IMR-90 (cell line): ENCODE results near the gene DNASE1. TPM values are rescaled to one million over a fixed set of nuclear protein-coding genes. Genes with fewer than 3 reads are reported as not detected.

Source experiments
- ATAC-seq: fragments of 200-7000 bp; cut with Tn5 transposase; 2 replicates; pipeline ENCODE4 v1.9.1; 2020; ENCODE audit warnings: low read depth, mild to moderate bottlenecking, moderate library complexity
- BruUV-seq: library from RNA; stranded (reverse); fragments of 400-500 nt; replicated peaks from 2 replicates; lab custom pipeline; 2021; lab: Mats Ljungman, UMichigan
- CTCF ChIA-PET: fragments of 300-600 bp; formaldehyde crosslinking; extraction: SDS; loops from one replicate; lab custom pipeline; 2021; ENCODE audit warnings: antibody characterized with exemption; lab: Yijun Ruan, JAX
- POLR2A ChIA-PET: fragments of 300-600 bp; sonication (Branson Sonifier 250); formaldehyde crosslinking; loops from one replicate; lab custom pipeline; 2022; ENCODE audit warnings: antibody characterized with exemption; ENCODE audit not compliant: unreplicated experiment; lab: Charles Lee
- DNase-seq: peaks from one replicate; pipeline ENCODE4 v3.0.0; 2013
- H2AFZ ChIP-seq: replicated peaks from 2 replicates; pipeline ENCODE3; 2013; ENCODE audit warnings: low read length, mild to moderate bottlenecking; ENCODE audit not compliant: poor library complexity
- H2AK5ac ChIP-seq: 2 replicates; pipeline ENCODE4 v1.6.1; 2013; ENCODE audit warnings: low read depth, low read length, inconsistent platforms
- H2AK9ac ChIP-seq: replicated peaks from 2 replicates; pipeline ENCODE3; 2013; ENCODE audit warnings: mild to moderate bottlenecking, low read depth, low read length, moderate library complexity; ENCODE audit not compliant: poor library complexity
- H2BK120ac ChIP-seq: 2 replicates; pipeline ENCODE4 v1.6.1; 2013; ENCODE audit warnings: low read depth, low read length, inconsistent platforms
- H2BK15ac ChIP-seq: 3 replicates; pipeline ENCODE4 v1.6.1; 2013; ENCODE audit warnings: low read depth, low read length, inconsistent platforms
- H2BK20ac ChIP-seq: 2 replicates; pipeline ENCODE4 v1.6.1; 2013; ENCODE audit warnings: low read depth, mild to moderate bottlenecking, inconsistent platforms, low read length, moderate library complexity
- H2BK5ac ChIP-seq: 2 replicates; pipeline ENCODE4 v1.6.1; 2013; ENCODE audit warnings: mild to moderate bottlenecking, low read depth, low read length, inconsistent platforms; ENCODE audit not compliant: poor library complexity, severe bottlenecking
- H3K14ac ChIP-seq: replicated peaks from 2 replicates; pipeline ENCODE4 v1.6.1; 2013; ENCODE audit warnings: low read depth, low read length, inconsistent platforms
- H3K18ac ChIP-seq: 2 replicates; pipeline ENCODE4 v1.6.1; 2013; ENCODE audit warnings: low read depth, low read length, control low read depth
- H3K23ac ChIP-seq: 2 replicates; pipeline ENCODE4 v1.6.1; 2013; ENCODE audit warnings: low read depth, low read length, inconsistent platforms
- H3K27ac ChIP-seq: 2 replicates; pipeline ENCODE4 v1.5.1; 2013; ENCODE audit warnings: mild to moderate bottlenecking, control low read depth, low read length; ENCODE audit not compliant: insufficient read depth
- H3K27me3 ChIP-seq: 2 replicates; pipeline ENCODE4 v1.6.1; 2013; ENCODE audit warnings: low read length; ENCODE audit not compliant: control insufficient read depth, insufficient read depth
- H3K36me3 ChIP-seq: 2 replicates; pipeline ENCODE4 v1.6.1; 2013; ENCODE audit warnings: low read length, mixed read lengths; ENCODE audit not compliant: control insufficient read depth, insufficient read depth
- H3K4ac ChIP-seq: 2 replicates; pipeline ENCODE4 v1.6.1; 2013; ENCODE audit warnings: low read depth, low read length, inconsistent platforms
- H3K4me1 ChIP-seq: 2 replicates; pipeline ENCODE4 v1.6.1; 2013; ENCODE audit warnings: low read length, mixed read lengths; ENCODE audit not compliant: control insufficient read depth, insufficient read depth
- H3K4me2 ChIP-seq: 2 replicates; pipeline ENCODE4 v1.6.1; 2013; ENCODE audit warnings: low read depth, mild to moderate bottlenecking, control low read depth, low read length, moderate library complexity
- H3K4me3 ChIP-seq: 2 replicates; pipeline ENCODE4 v1.5.1; 2013; ENCODE audit warnings: low read depth, mild to moderate bottlenecking, control low read depth, low read length, moderate library complexity; ENCODE audit not compliant: insufficient read depth
- H3K56ac ChIP-seq: 2 replicates; pipeline ENCODE4 v1.6.1; 2013; ENCODE audit warnings: low read length, inconsistent platforms; ENCODE audit not compliant: insufficient read depth; ENCODE audit errors: extremely low read depth
- H3K79me1 ChIP-seq, 2 experiments: 2 replicates each; pipeline ENCODE4 v1.6.1; 2013; ENCODE audit warnings: low read length in 2 of 2, inconsistent platforms in 1 of 2, low read depth in 1 of 2
- H3K9ac ChIP-seq: 2 replicates; pipeline ENCODE4 v1.6.1; 2013; ENCODE audit warnings: low read depth, low read length, control low read depth
- H3K9me1 ChIP-seq: 2 replicates; pipeline ENCODE4 v1.6.1; 2013; ENCODE audit warnings: low read length, inconsistent platforms; ENCODE audit not compliant: insufficient read depth
- H3K9me3 ChIP-seq: 2 replicates; pipeline ENCODE4 v1.6.1; 2013; ENCODE audit warnings: low read length; ENCODE audit not compliant: control insufficient read depth, insufficient read depth
- H4K20me1 ChIP-seq: 2 replicates; pipeline ENCODE4 v1.6.1; 2013; ENCODE audit warnings: low read length, inconsistent platforms; ENCODE audit not compliant: insufficient read depth
- H4K5ac ChIP-seq: 2 replicates; pipeline ENCODE4 v1.6.1; 2013; ENCODE audit warnings: mild to moderate bottlenecking, low read depth, low read length, control low read depth
- H4K8ac ChIP-seq, 2 experiments: 2 replicates each; pipeline ENCODE4 v1.6.1; 2013; ENCODE audit warnings: low read depth in 2 of 2, low read length in 2 of 2, control low read depth in 1 of 2, inconsistent platforms in 1 of 2
- H4K91ac ChIP-seq: 2 replicates; pipeline ENCODE4 v1.6.1; 2013; ENCODE audit warnings: low read depth, low read length, inconsistent platforms; ENCODE audit not compliant: insufficient read depth
- CEBPB ChIP-seq: IDR thresholded peaks from 2 replicates; pipeline ENCODE4 v1.6.1; 2012; ENCODE audit warnings: low read depth, low read length, improper control_type of control experiment
- CHD1 ChIP-seq: IDR thresholded peaks from 2 replicates; pipeline ENCODE4 v1.6.1; 2012; ENCODE audit warnings: low read depth, low read length, improper control_type of control experiment
- FOS ChIP-seq: fragments of 150-350 bp; IDR thresholded peaks from 2 replicates; pipeline ENCODE4 v1.6.1; 2016; ENCODE audit warnings: low read depth, low read length
- MAZ ChIP-seq: IDR thresholded peaks from 2 replicates; pipeline ENCODE4 v1.6.1; 2012; ENCODE audit warnings: low read depth, mild to moderate bottlenecking, low read length, improper control_type of control experiment, moderate library complexity, borderline replicate concordance
- MXI1 ChIP-seq: IDR thresholded peaks from 2 replicates; pipeline ENCODE4 v1.6.1; 2012; ENCODE audit warnings: low read depth, mild to moderate bottlenecking, low read length, moderate library complexity, borderline replicate concordance
- NFE2L2 ChIP-seq: fragments of 150-350 bp; IDR thresholded peaks from 2 replicates; pipeline ENCODE4 v1.6.1; 2016; ENCODE audit warnings: low read depth, mild to moderate bottlenecking, low read length
- POLR2A ChIP-seq: IDR thresholded peaks from 2 replicates; pipeline ENCODE4 v1.6.1; 2012; ENCODE audit warnings: mild to moderate bottlenecking, low read depth, low read length
- RAD21 ChIP-seq: IDR thresholded peaks from 2 replicates; pipeline ENCODE4 v1.6.1; 2012; ENCODE audit warnings: low read length, improper control_type of control experiment
- RFX5 ChIP-seq: IDR thresholded peaks from 2 replicates; pipeline ENCODE4 v1.8.0; 2012; ENCODE audit warnings: low read depth, mild to moderate bottlenecking, low read length, moderate library complexity
- SMC3 ChIP-seq: fragments of 150-350 bp; IDR thresholded peaks from 2 replicates; pipeline ENCODE4 v1.6.1; 2016; ENCODE audit warnings: low read depth, mild to moderate bottlenecking, antibody characterized with exemption, low read length, moderate library complexity
- WGBS, 2 experiments: methylation state at CpG; one replicate each; pipeline versions ENCODE4 v1.1.5 to v1.1.7; 2013; ENCODE audit warnings: missing lambda C conversion rate in 2 of 2; ENCODE audit not compliant: insufficient read length in 1 of 2; ENCODE audit errors: extremely low coverage in 2 of 2; 5-methylcytosine and 5-hydroxymethylcytosine counted together
- dilution Hi-C: fragments of 300-500 bp; cut with HindIII; formaldehyde crosslinking; loops from one replicate; pipeline ENCODE4 v1.14.3; 2018; ENCODE audit warnings: low sequenced_read_pairs; ENCODE audit not compliant: unreplicated experiment
- in situ Hi-C: fragments of 300-500 bp; cut with MboI; formaldehyde crosslinking; loops from 3 replicates; pipeline ENCODE4 v1.14.3; 2019; ENCODE audit warnings: low sequenced_read_pairs, inconsistent platforms, mixed read lengths
- intact Hi-C: fragments of 100-400 bp; cut with micrococcal nuclease; formaldehyde crosslinking; loops from 2 replicates; pipeline ENCODE4 v1.10.0; 2022
- polyA plus RNA-seq, 3 experiments: library from polyadenylated mRNA; depleted of rRNA; stranded (reverse); fragments of >200 nt; gene quantifications; 2 replicates each; pipeline ENCODE4 v1.2.3, GENCODE V29; 2012; ENCODE audit warnings: low replicate concordance in 1 of 3
- total RNA-seq: library from RNA; depleted of rRNA; stranded (reverse); fragments of >200 nt; gene quantifications from 2 replicates; pipeline ENCODE4 v1.2.3, GENCODE V29; 2012
- TF ChIP-seq, protein P1 (sequence below): fragments of 150-350 bp; IDR thresholded peaks from 2 replicates; pipeline ENCODE4 v1.6.1; 2017; ENCODE audit warnings: mild to moderate bottlenecking, antibody characterized with exemption, low read length, low read depth
- TF ChIP-seq, protein P2 (sequence below): conservative IDR thresholded peaks from 2 replicates; pipeline ENCODE4 v1.5.1; 2012; ENCODE audit warnings: mild to moderate bottlenecking, low read depth, low read length, improper control_type of control experiment

DNASE1 gene
- total and polyA plus RNA-seq, 2 of the 4 experiments (the other 2 are of a cell fraction), result 5.4 to 15.9 TPM

- no peak for TF ChIP-seq POLR2A
Measured at GRCh38 chr16:3674513-3675295, 20.2 kb downstream of the DNASE1 start (continued).

DNA sequence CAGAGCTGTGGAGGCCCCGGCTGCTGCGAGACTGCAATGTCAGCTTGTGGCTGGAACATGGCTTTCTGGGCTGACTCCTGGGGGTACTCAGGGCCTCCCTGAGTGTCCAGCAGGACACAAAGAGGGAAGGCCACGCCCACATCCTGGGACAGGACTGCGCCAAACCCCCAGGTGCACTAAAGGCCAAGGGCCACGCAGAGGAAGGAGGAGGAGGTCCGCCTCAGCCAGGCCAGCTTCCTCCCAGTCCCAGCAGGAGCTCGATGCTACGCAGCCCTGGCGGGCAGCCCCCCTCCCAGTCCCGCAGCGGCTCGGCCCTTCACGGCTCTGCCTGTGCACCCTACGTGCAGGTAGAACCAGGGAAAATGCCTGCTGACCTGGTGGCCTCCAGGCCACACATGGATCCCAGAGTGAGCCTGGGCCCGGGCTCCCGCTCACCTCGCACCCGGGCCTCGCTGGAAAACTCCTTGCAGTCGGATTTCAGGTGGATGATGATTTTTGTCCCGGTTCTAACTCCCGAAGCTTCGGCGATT is 21.2 kb downstream of the DNASE1 start:
- Histone ChIP-seq H3K27me3 (no peaks in the 10 kb centered on the region), H2AK5ac (no peak overlapping the region), H3K4me1 (no peaks in the 10 kb centered on the region), H3K36me3 (peaks cover 53% of the 10 kb centered on the region), H2AFZ (no peak overlapping the region), H3K9ac (no peak overlapping the region), H2BK20ac (no peak overlapping the region), H3K27ac (no peak overlapping the region), H3K79me1 (0 out of 4 replicates have a peak, but pooled peaks cover 0 to 3% of the 10 kb centered on the region in 2 experiments), H3K23ac (no peak overlapping the region), H4K5ac (no peak overlapping the region), H3K18ac (no peak overlapping the region), H3K56ac (no peak overlapping the region), H3K9me1 (no peaks in the 10 kb centered on the region), H2BK15ac (no peak overlapping the region), H4K91ac (no peak overlapping the region), H3K14ac (no peak overlapping the region), H3K4ac (no peak overlapping the region), H3K4me2 (no peak overlapping the region), H4K20me1 (no peaks in the 10 kb centered on the region), H3K9me3 (no peaks in the 10 kb centered on the region), H2BK120ac (no peak overlapping the region), H2BK5ac (no peak overlapping the region), H4K8ac (no peak overlapping the region), H3K4me3 (no peak overlapping the region), H2AK9ac (no peak overlapping the region)
- ChIA-PET CTCF (no interaction called here), POLR2A (no interaction called here)
- dilution Hi-C loops, result no loop called here
- intact Hi-C loops, result no loop called here
- no TSS peak for BruUV-seq
- in situ Hi-C loops, result no loop called here
- WGBS, 2 experiments, result 99% methylated on average over 13 of the region's 24 CpGs; no CpG with 5 or more reads in 1 of the 2 experiments
- ATAC-seq (no peak), DNase-seq (no peak)
- TF ChIP-seq RAD21 (no peak), SMC3 (no peak), POLR2A (no peak), MAZ (no peak), CEBPB (no peak), MXI1 (no peak), FOS (no peak), NFE2L2 (no peak), RFX5 (no peak), CHD1 (no peak)
- TF ChIP-seq, protein P1, sequence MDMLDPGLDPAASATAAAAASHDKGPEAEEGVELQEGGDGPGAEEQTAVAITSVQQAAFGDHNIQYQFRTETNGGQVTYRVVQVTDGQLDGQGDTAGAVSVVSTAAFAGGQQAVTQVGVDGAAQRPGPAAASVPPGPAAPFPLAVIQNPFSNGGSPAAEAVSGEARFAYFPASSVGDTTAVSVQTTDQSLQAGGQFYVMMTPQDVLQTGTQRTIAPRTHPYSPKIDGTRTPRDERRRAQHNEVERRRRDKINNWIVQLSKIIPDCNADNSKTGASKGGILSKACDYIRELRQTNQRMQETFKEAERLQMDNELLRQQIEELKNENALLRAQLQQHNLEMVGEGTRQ, result no peak
- TF ChIP-seq, protein P2, sequence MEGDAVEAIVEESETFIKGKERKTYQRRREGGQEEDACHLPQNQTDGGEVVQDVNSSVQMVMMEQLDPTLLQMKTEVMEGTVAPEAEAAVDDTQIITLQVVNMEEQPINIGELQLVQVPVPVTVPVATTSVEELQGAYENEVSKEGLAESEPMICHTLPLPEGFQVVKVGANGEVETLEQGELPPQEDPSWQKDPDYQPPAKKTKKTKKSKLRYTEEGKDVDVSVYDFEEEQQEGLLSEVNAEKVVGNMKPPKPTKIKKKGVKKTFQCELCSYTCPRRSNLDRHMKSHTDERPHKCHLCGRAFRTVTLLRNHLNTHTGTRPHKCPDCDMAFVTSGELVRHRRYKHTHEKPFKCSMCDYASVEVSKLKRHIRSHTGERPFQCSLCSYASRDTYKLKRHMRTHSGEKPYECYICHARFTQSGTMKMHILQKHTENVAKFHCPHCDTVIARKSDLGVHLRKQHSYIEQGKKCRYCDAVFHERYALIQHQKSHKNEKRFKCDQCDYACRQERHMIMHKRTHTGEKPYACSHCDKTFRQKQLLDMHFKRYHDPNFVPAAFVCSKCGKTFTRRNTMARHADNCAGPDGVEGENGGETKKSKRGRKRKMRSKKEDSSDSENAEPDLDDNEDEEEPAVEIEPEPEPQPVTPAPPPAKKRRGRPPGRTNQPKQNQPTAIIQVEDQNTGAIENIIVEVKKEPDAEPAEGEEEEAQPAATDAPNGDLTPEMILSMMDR, result no peak
